A549 (cell line): Measurements from ENCODE around the gene SLC7A4. TPM values are rescaled to one million over a fixed set of nuclear protein-coding genes. Genes with fewer than 3 reads are reported as not detected.
"Not testable (repeated sequence)": the region's sequence is repeated elsewhere in the genome, so short reads cannot be mapped to it uniquely, and the experiment has no call there.

Experiments used
- ATAC-seq, 2 experiments: fragments of 200-7000 bp in 1 of 2; fragments of >200 bp in 1 of 2; cut with Nextera tagmentation in 1 of 2; cut with Tn5 transposase in 1 of 2; 3 replicates each; pipeline versions ENCODE4 v1.8.0 to v1.9.1; 2018 to 2020; ENCODE audit warnings: mild to moderate bottlenecking in 1 of 2, moderate library complexity in 1 of 2
- CTCF ChIA-PET: fragments of 300-600 bp; sonication (Branson Sonifier 250); formaldehyde crosslinking; extraction: SDS; loops from one replicate; lab custom pipeline; 2021; ENCODE audit warnings: antibody characterized with exemption, inconsistent platforms; lab: Yijun Ruan, JAX
- POLR2A ChIA-PET: fragments of 350-600 bp; formaldehyde crosslinking; extraction: SDS; loops from one replicate; lab custom pipeline; 2021; ENCODE audit warnings: antibody characterized with exemption, inconsistent platforms; lab: Yijun Ruan, JAX
- DNase-seq, 2 experiments: peaks; one replicate each; pipeline versions ENCODE4 v3.0.0 to v3.0.0-alpha.2; 2011 to 2016; ENCODE audit warnings: low read depth in 1 of 2, low spot score in 1 of 2
- FAIRE-seq: peaks from 2 replicates; lab custom pipeline; 2011; peaks lifted over from hg19 to GRCh38; lab: Jason Lieb, UNC
- H3K27ac ChIP-seq, 2 experiments: fragments of >200 bp; sonication (Bioruptor Twin); formaldehyde crosslinking; 3 replicates each; pipeline ENCODE4 v1.5.1; 2016 to 2017
- H3K4me1 ChIP-seq: fragments of >200 bp; sonication (Bioruptor Twin); formaldehyde crosslinking; 3 replicates; pipeline ENCODE4 v1.6.1; 2016
- H3K4me2 ChIP-seq: fragments of >200 bp; sonication (Bioruptor Twin); formaldehyde crosslinking; 3 replicates; pipeline ENCODE4 v1.6.1; 2016
- H3K4me3 ChIP-seq: fragments of >200 bp; sonication (Bioruptor Twin); formaldehyde crosslinking; 3 replicates; pipeline ENCODE4 v1.5.1; 2016
- H3K9me3 ChIP-seq: fragments of >200 bp; sonication (Bioruptor Twin); formaldehyde crosslinking; 3 replicates; pipeline ENCODE4 v1.6.1; 2016
- BHLHE40 ChIP-seq: IDR thresholded peaks from 2 replicates; pipeline ENCODE4 v1.6.1; 2012; ENCODE audit warnings: low read depth, low read length, inconsistent platforms
- CBX8 ChIP-seq: fragments of 200-600 bp; sonication (generic); IDR thresholded peaks from 2 replicates; pipeline ENCODE4 v1.6.1; 2016
- EHF ChIP-seq: fragments of 250-450 bp; sonication (Bioruptor Pico); IDR thresholded peaks from 2 replicates; pipeline ENCODE4 v1.5.0; 2020; ENCODE audit warnings: mild to moderate bottlenecking
- GATA3 ChIP-seq: IDR thresholded peaks from 2 replicates; pipeline ENCODE4 v1.6.1; 2012; ENCODE audit warnings: borderline replicate concordance
- JUN ChIP-seq, 2 experiments: fragments of >200 bp; sonication (Bioruptor Twin); formaldehyde crosslinking; IDR thresholded peaks; 2 replicates in 1 of 2; 3 replicates in 1 of 2; pipeline ENCODE4 v1.6.1; 2016 to 2017
- JUNB ChIP-seq: fragments of >200 bp; sonication (Bioruptor Twin); formaldehyde crosslinking; IDR thresholded peaks from 2 replicates; pipeline ENCODE4 v1.6.1; 2016
- MAX ChIP-seq: IDR thresholded peaks from 2 replicates; pipeline ENCODE4 v1.6.1; 2012
- NFE2L2 ChIP-seq: fragments of 150-350 bp; conservative IDR thresholded peaks from 2 replicates; pipeline ENCODE4 v1.6.1; 2014; ENCODE audit warnings: low read length
- ZC3H11A ChIP-seq: fragments of 450-650 bp; IDR thresholded peaks from 2 replicates; pipeline ENCODE4 v1.6.1; 2014; ENCODE audit warnings: antibody characterized with exemption, mild to moderate bottlenecking
- ZFP36 ChIP-seq: fragments of 450-650 bp; IDR thresholded peaks from 2 replicates; pipeline ENCODE4 v1.6.1; 2014; ENCODE audit warnings: borderline replicate concordance; ENCODE audit not compliant: partially characterized antibody
- ZSCAN20 ChIP-seq: fragments of 250-450 bp; sonication (Bioruptor Pico); IDR thresholded peaks from 2 replicates; pipeline ENCODE4 v1.8.0; 2022; ENCODE audit warnings: mild to moderate bottlenecking, moderate library complexity
- WGBS: methylation state at CpG from one replicate; pipeline ENCODE4 v1.1.6; 2017; ENCODE audit errors: missing lambda C conversion rate; 5-methylcytosine and 5-hydroxymethylcytosine counted together
- polyA plus RNA-seq, 4 experiments: library from polyadenylated mRNA; depleted of rRNA in 3 of 4; stranded (reverse); fragments of >200 nt; fragmentation: RNase III in 1 of 4; extraction: RNeasy Plus Mini Kit Qiagen cat#74134 plus additional on column Dnase treatment in 1 of 4; gene quantifications; 2 replicates in 3 of 4; 3 replicates in 1 of 4; pipeline ENCODE4 v1.2.3, GENCODE V29; 2011 to 2017
- TF ChIP-seq, protein P1 (sequence below): fragments of 200-600 bp; sonication (generic); IDR thresholded peaks from 2 replicates; pipeline ENCODE4 v1.6.1; 2016; ENCODE audit warnings: antibody characterized with exemption, mild to moderate bottlenecking, moderate library complexity
- TF ChIP-seq, protein P2 (sequence below): fragments of >200 bp; sonication (Bioruptor Twin); formaldehyde crosslinking; IDR thresholded peaks from 2 replicates; pipeline ENCODE4 v1.6.1; 2016

Gene SLC7A4
- polyA plus RNA-seq, 2 of the 4 experiments (the other 2 are of a cell fraction), result not detected

DNA sequence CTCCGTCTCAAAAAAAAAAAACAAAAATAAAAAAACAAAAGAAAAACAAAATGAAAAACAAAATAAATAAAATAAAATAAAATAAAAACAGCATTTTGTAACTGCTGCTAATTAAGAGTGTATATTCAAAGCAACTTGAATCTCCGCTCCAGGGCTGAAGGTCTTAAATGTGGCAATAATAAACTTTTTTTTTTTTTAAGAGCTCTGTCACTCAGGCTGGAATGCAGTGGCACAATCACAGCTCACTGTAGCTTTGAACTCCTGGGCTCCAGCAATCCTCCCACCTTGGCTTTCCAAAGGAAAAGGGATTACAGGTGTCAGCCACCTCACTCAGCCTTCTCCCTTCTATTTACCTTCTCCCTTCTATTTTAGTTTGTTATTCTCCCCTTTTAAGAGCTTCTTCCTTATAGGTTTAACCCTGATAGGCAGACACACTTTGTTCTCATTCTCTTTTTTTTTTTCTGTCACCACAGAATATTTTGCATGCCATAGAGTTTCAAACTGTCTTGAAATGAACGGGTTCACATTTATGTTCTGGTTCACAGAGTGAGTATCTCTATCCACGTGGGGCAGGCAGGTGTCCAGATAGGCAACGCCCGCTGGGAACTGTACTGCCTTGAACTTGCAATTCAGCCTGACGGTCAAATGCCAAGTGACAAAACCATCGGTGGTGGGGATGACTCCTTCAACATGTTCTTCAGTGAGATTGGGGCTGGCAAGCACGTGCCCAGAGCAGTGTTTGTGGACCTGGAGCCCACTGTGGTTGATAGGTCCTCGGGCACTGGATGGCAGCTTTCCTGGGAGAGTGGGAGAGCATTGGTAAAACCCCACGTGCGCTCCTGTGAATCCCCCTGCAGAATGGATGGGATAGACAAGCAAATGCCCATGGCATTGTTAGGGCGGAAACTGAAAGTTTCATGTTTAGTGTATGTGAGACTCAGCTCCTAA lies 32.8 kb upstream of the SLC7A4 start:
- Histone ChIP-seq H3K4me3 (no peak overlapping the region), H3K9me3 (no peaks in the 10 kb centered on the region), H3K4me2 (no peak overlapping the region)
- WGBS, result 48% methylated on average over 13 of the region's 13 CpGs
- POLR2A ChIA-PET, result no interaction called here
- ATAC-seq, result no peak
- no peak for FAIRE-seq
- no peak for DNase-seq
- TF ChIP-seq CBX8, result no peak
- TF ChIP-seq, protein P1, sequence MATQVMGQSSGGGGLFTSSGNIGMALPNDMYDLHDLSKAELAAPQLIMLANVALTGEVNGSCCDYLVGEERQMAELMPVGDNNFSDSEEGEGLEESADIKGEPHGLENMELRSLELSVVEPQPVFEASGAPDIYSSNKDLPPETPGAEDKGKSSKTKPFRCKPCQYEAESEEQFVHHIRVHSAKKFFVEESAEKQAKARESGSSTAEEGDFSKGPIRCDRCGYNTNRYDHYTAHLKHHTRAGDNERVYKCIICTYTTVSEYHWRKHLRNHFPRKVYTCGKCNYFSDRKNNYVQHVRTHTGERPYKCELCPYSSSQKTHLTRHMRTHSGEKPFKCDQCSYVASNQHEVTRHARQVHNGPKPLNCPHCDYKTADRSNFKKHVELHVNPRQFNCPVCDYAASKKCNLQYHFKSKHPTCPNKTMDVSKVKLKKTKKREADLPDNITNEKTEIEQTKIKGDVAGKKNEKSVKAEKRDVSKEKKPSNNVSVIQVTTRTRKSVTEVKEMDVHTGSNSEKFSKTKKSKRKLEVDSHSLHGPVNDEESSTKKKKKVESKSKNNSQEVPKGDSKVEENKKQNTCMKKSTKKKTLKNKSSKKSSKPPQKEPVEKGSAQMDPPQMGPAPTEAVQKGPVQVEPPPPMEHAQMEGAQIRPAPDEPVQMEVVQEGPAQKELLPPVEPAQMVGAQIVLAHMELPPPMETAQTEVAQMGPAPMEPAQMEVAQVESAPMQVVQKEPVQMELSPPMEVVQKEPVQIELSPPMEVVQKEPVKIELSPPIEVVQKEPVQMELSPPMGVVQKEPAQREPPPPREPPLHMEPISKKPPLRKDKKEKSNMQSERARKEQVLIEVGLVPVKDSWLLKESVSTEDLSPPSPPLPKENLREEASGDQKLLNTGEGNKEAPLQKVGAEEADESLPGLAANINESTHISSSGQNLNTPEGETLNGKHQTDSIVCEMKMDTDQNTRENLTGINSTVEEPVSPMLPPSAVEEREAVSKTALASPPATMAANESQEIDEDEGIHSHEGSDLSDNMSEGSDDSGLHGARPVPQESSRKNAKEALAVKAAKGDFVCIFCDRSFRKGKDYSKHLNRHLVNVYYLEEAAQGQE, result no peak
- no peak for TF ChIP-seq EHF (CRISPR knock-in tag)
- TF ChIP-seq NFE2L2, result no peak
- no peak for TF ChIP-seq ZSCAN20 (CRISPR knock-in tag)
- TF ChIP-seq ZFP36, result no peak
- no peak for TF ChIP-seq ZC3H11A
- no peak for TF ChIP-seq JUN (IDR thresholded peaks at IDR 0.05)
- TF ChIP-seq, protein P2, sequence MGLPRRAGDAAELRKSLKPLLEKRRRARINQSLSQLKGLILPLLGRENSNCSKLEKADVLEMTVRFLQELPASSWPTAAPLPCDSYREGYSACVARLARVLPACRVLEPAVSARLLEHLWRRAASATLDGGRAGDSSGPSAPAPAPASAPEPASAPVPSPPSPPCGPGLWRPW, result no peak
- TF ChIP-seq JUNB, result no peak
- no peak for TF ChIP-seq BHLHE40
- no peak for TF ChIP-seq GATA3
- no peak for TF ChIP-seq MAX
- TF ChIP-seq, all 56 proteins: peak for 0
- Histone ChIP-seq H3K27ac (no peak overlapping the region), H3K4me1 (no peaks in the 10 kb centered on the region)
- CTCF ChIA-PET, result no interaction called here

DNA sequence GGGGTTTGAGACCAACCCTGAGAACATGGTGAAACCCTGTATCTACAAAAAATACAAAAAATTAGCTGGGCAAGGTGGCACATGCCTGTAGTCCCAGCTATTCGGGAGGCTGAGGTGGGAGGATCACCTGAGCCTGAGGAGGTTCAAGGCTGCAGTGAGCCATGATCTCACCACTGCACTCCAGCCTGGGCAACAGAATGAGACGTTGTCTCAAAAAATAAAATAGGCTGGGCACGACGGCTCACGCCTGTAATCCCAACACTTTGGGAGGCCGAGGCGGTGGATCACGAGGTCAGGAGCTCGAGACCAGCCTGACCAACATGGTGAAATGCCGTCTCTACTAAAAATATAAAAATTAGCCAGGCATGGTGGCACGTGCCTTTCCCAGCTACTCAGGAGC lies 32.1 kb upstream of the SLC7A4 start:
- CTCF ChIA-PET, result interaction anchor here (1.0 to 2.3 kb wide), 2 partner anchors 38 to 44 kb away, joined by 3 to 6 read pairs; no protein-coding TSS in a partner anchor
- H3K4me3 ChIP-seq, ATAC-seq, H3K27ac ChIP-seq, H3K4me1 ChIP-seq, H3K9me3 ChIP-seq, FAIRE-seq, H3K4me2 ChIP-seq, POLR2A ChIA-PET, DNase-seq: not testable (repeated sequence)
- 38% methylated on average over 11 of the region's 11 CpGs for WGBS

GRCh38 chr22:21061660-21062321 lies 29.4 kb upstream of the SLC7A4 start:
- ATAC-seq, FAIRE-seq, H3K4me1 ChIP-seq, H3K4me2 ChIP-seq, H3K9me3 ChIP-seq, CTCF ChIA-PET, POLR2A ChIA-PET, H3K4me3 ChIP-seq, DNase-seq, H3K27ac ChIP-seq: not testable (repeated sequence)
- WGBS, result 64% methylated on average over 18 of the region's 18 CpGs

GRCh38 chr22:21060363-21060762 lies 28.0 kb upstream of the SLC7A4 start:
- H3K9me3 ChIP-seq, H3K27ac ChIP-seq, FAIRE-seq, CTCF ChIA-PET, H3K4me2 ChIP-seq, H3K4me1 ChIP-seq, DNase-seq, ATAC-seq, POLR2A ChIA-PET, H3K4me3 ChIP-seq: not testable (repeated sequence)
- WGBS, result 71% methylated on average over 6 of the region's 8 CpGs
